Measurements from ENCODE around the gene ADAM23.
A peak's percentile ranks its signal among the peaks of the same experiment; 100 is the strongest.

The ADAM23 gene

GRCh38 chr2:206462240-206462854 is 19.0 kb downstream of the ADAM23 start:
- H3K27ac Mint-ChIP-seq = no peak overlapping the region
- ATAC-seq (replicated peaks) = peak in 1 of 2 donors; percentile 53
- H3K9me3 Mint-ChIP-seq = peaks cover 0 to 6% of the 10 kb centered on the region in 2 donors
- DNase-seq = no peak
- peaks cover 0 to 4% of the 10 kb centered on the region in 2 donors for H3K27me3 Mint-ChIP-seq
- H3K4me1 Mint-ChIP-seq = peaks cover 24 to 52% of the 10 kb centered on the region in 2 donors
- H3K36me3 Mint-ChIP-seq = peaks cover 0 to 3% of the 10 kb centered on the region in 2 donors
- H3K4me3 Mint-ChIP-seq = no peak overlapping the region

DNA sequence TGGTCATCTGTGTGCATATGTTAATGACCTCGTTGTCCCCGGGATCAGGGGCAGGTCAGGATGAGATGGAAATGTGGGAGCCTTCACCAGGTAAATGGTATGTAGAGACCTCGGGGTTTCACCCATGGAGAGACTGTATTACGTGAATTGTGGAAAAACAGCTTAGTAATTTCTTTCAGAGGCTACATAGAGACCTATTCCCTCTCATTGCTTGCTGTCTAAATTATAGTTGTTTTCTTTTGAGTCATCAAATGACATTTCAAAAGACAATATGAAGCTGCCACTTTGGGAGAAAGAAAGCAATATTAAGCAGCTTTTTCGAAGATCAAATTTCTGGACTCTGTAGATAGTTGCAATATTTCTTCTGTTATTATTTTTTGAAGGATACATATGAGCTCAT is 20.4 kb downstream of the ADAM23 start:
- peaks cover 20 to 40% of the 10 kb centered on the region in 2 donors for H3K4me1 Mint-ChIP-seq
- no peak for DNase-seq

GRCh38 chr2:206464597-206464996 is 21.3 kb downstream of the ADAM23 start:
- H3K36me3 Mint-ChIP-seq = peaks cover 5% of the 10 kb centered on the region in 2 donors
- ATAC-seq (replicated peaks) (no peak), DNase-seq (no peak)
- H3K27me3 Mint-ChIP-seq = peaks cover 0 to 4% of the 10 kb centered on the region in 2 donors
- peaks cover 19 to 35% of the 10 kb centered on the region in 2 donors for H3K4me1 Mint-ChIP-seq
- H3K9me3 Mint-ChIP-seq = peaks cover 11 to 14% of the 10 kb centered on the region in 2 donors
- no peak overlapping the region for H3K27ac Mint-ChIP-seq
- no peak overlapping the region for H3K4me3 Mint-ChIP-seq

More for the DNA sequence above, 20.4 kb downstream of the ADAM23 start:
- H3K36me3 Mint-ChIP-seq = peaks cover 5% of the 10 kb centered on the region in 2 donors
- ATAC-seq (replicated peaks) = peak; percentile 38 to 57
- H3K27me3 Mint-ChIP-seq = peaks cover 0 to 4% of the 10 kb centered on the region in 2 donors
- H3K9me3 Mint-ChIP-seq = peaks cover 7 to 14% of the 10 kb centered on the region in 2 donors
- no peak overlapping the region for H3K4me3 Mint-ChIP-seq
- H3K27ac Mint-ChIP-seq = no peak overlapping the region

DNA sequence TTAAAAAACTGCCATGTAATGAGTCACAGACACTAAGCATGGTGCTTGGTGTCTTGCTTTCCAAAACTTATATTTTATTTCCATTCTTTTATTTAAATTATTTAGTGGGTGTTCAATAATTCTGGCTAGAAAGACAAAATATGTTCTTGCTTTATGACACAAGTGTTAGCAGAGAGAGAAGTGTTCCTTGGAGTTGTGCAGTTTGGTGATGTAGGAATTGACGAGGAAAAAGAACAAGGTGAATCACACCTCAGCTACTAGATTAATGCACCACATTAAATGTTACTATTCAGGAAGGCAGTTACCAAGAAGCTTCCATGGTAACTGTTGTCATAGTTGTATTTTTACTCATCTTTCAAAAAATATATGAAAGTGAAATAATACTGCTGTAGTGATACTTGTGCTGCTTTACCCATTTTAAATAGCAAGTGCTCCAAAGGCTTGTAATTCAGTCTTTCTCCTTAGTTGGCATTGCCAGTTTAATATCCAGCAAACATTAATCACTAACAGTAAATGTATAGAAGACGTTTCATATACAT is 28.3 kb downstream of the ADAM23 start:
- DNase-seq = no peak
- no peak overlapping the region for H3K27ac Mint-ChIP-seq
- no peaks in the 10 kb centered on the region for H3K27me3 Mint-ChIP-seq
- no peak overlapping the region for H3K4me3 Mint-ChIP-seq
- peaks cover 8 to 11% of the 10 kb centered on the region in 2 donors for H3K9me3 Mint-ChIP-seq
- H3K4me1 Mint-ChIP-seq = peaks cover 3 to 9% of the 10 kb centered on the region in 2 donors
- H3K36me3 Mint-ChIP-seq = peaks cover 2 to 5% of the 10 kb centered on the region in 2 donors
- ATAC-seq (replicated peaks) = peak in 1 of 2 donors; percentile 38

GRCh38 chr2:206472094-206472493 is 28.8 kb downstream of the ADAM23 start:
- Mint-ChIP-seq H3K36me3 (peaks cover 2 to 5% of the 10 kb centered on the region in 2 donors), H3K9me3 (peaks cover 8 to 11% of the 10 kb centered on the region in 2 donors), H3K27me3 (no peaks in the 10 kb centered on the region), H3K27ac (no peak overlapping the region), H3K4me3 (no peak overlapping the region), H3K4me1 (peaks cover 3 to 9% of the 10 kb centered on the region in 2 donors)
- ATAC-seq (replicated peaks) = no peak
- no peak for DNase-seq

- DNase-seq = no peak
- Mint-ChIP-seq H3K36me3 (no peaks in the 10 kb centered on the region), H3K27me3 (no peaks in the 10 kb centered on the region), H3K9me3 (peaks cover 0 to 3% of the 10 kb centered on the region in 2 donors), H3K4me1 (peaks cover 3 to 9% of the 10 kb centered on the region in 2 donors), H3K27ac (no peak overlapping the region), H3K4me3 (no peak overlapping the region)
- ATAC-seq (replicated peaks) = peak; percentile 57 to 63
These were observed 30.8 kb downstream of the ADAM23 start for GRCh38 chr2:206474099-206474498.

GRCh38 chr2:206477296-206477695 is 34.0 kb downstream of the ADAM23 start:
- H3K4me1 Mint-ChIP-seq = peaks cover 1 to 9% of the 10 kb centered on the region in 2 donors
- H3K27ac Mint-ChIP-seq = no peak overlapping the region
- no peaks in the 10 kb centered on the region for H3K27me3 Mint-ChIP-seq
- H3K9me3 Mint-ChIP-seq = no peaks in the 10 kb centered on the region
- H3K36me3 Mint-ChIP-seq = no peaks in the 10 kb centered on the region
- DNase-seq = no peak
- H3K4me3 Mint-ChIP-seq = no peak overlapping the region
- ATAC-seq (replicated peaks) = no peak

- Mint-ChIP-seq H3K9me3 (no peaks in the 10 kb centered on the region), H3K4me1 (peaks cover 0 to 9% of the 10 kb centered on the region in 2 donors), H3K36me3 (no peaks in the 10 kb centered on the region), H3K4me3 (no peak overlapping the region), H3K27me3 (no peaks in the 10 kb centered on the region), H3K27ac (no peak overlapping the region)
- DNase-seq (no peak), ATAC-seq (replicated peaks) (no peak)
These were observed 35.0 kb downstream of the ADAM23 start for GRCh38 chr2:206478340-206478739.

GRCh38 chr2:206480161-206480560 is 36.8 kb downstream of the ADAM23 start:
- ATAC-seq (replicated peaks) (no peak), DNase-seq (no peak)
- Mint-ChIP-seq H3K27me3 (no peaks in the 10 kb centered on the region), H3K4me1 (no peaks in the 10 kb centered on the region), H3K27ac (no peak overlapping the region), H3K9me3 (peaks cover 4% of the 10 kb centered on the region in 2 donors), H3K36me3 (no peaks in the 10 kb centered on the region), H3K4me3 (no peak overlapping the region)

DNA sequence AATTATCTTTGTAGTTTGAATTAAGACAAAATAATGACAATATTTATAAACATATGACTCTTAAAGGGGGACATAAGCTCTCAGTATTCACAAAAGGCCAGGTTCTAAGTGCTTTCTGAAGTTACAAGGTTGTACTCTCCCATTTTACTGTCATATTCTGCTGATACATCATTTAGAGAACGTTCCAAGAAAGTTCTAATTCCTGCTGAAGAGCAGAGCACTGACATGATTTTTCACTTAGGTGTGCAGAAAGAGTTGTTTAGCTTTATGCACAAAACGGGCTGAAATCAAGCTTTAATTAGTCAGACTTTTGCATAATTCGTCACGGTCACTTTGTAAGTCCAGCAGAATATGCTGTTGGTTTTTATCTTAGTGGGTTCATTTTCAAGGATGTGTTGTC is 37.3 kb downstream of the ADAM23 start:
- Mint-ChIP-seq H3K27me3 (no peaks in the 10 kb centered on the region), H3K36me3 (no peaks in the 10 kb centered on the region), H3K4me3 (no peak overlapping the region), H3K4me1 (no peaks in the 10 kb centered on the region), H3K27ac (no peak overlapping the region), H3K9me3 (peaks cover 4 to 7% of the 10 kb centered on the region in 2 donors)
- ATAC-seq (replicated peaks) (no peak), DNase-seq (no peak)

- H3K36me3 Mint-ChIP-seq = no peaks in the 10 kb centered on the region
- no peak overlapping the region for H3K27ac Mint-ChIP-seq
- no peaks in the 10 kb centered on the region for H3K27me3 Mint-ChIP-seq
- no peak overlapping the region for H3K4me3 Mint-ChIP-seq
- no peak for ATAC-seq (replicated peaks)
- peaks cover 4 to 7% of the 10 kb centered on the region in 2 donors for H3K9me3 Mint-ChIP-seq
- no peak for DNase-seq
- no peaks in the 10 kb centered on the region for H3K4me1 Mint-ChIP-seq
These were observed 37.7 kb downstream of the ADAM23 start for GRCh38 chr2:206481056-206481455.

DNA sequence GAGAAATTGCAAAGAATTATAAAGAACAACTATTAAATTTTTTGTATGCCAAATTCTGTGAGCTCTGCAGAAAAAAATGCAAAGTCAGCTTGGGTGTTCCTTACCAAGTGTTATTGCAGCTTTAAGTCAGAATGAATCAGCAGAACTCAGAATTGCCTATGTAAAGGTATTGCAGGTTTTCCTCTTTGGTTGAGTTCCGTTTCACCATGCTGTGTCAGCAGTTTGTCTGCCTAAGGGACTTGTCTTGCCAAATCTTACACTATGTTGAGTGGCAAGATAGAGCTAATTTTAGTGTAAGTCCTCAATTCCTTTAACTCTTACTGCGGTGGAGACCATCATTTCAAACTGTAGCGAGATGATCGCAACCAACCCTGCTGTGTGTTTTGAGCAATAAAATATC is 38.8 kb downstream of the ADAM23 start:
- Mint-ChIP-seq H3K36me3 (no peaks in the 10 kb centered on the region), H3K27ac (no peak overlapping the region), H3K9me3 (peaks cover 4 to 7% of the 10 kb centered on the region in 2 donors), H3K4me1 (no peaks in the 10 kb centered on the region), H3K4me3 (no peak overlapping the region), H3K27me3 (no peaks in the 10 kb centered on the region)
- ATAC-seq (replicated peaks) (no peak), DNase-seq (no peak)

- no peaks in the 10 kb centered on the region for H3K4me1 Mint-ChIP-seq
- DNase-seq (no peak), ATAC-seq (replicated peaks) (no peak)
- no peaks in the 10 kb centered on the region for H3K27me3 Mint-ChIP-seq
- H3K9me3 Mint-ChIP-seq = peaks cover 4 to 7% of the 10 kb centered on the region in 2 donors
- no peak overlapping the region for H3K27ac Mint-ChIP-seq
- no peak overlapping the region for H3K4me3 Mint-ChIP-seq
- no peaks in the 10 kb centered on the region for H3K36me3 Mint-ChIP-seq
These were observed 39.3 kb downstream of the ADAM23 start for GRCh38 chr2:206482633-206483032.

- no peak for DNase-seq
- no peaks in the 10 kb centered on the region for H3K27me3 Mint-ChIP-seq
- H3K9me3 Mint-ChIP-seq = peaks cover 7% of the 10 kb centered on the region in 2 donors
- ATAC-seq (replicated peaks) = no peak
- H3K4me3 Mint-ChIP-seq = no peak overlapping the region
- H3K36me3 Mint-ChIP-seq = no peaks in the 10 kb centered on the region
- H3K4me1 Mint-ChIP-seq = no peaks in the 10 kb centered on the region
- H3K27ac Mint-ChIP-seq = no peak overlapping the region
These were observed 44.7 kb downstream of the ADAM23 start for GRCh38 chr2:206488053-206488452.

GRCh38 chr2:206488623-206489022 is 45.3 kb downstream of the ADAM23 start:
- DNase-seq (no peak), ATAC-seq (replicated peaks) (no peak)
- Mint-ChIP-seq H3K4me1 (no peaks in the 10 kb centered on the region), H3K27ac (no peak overlapping the region), H3K9me3 (peaks cover 7% of the 10 kb centered on the region in 2 donors), H3K36me3 (no peaks in the 10 kb centered on the region), H3K27me3 (no peaks in the 10 kb centered on the region), H3K4me3 (no peak overlapping the region)
